Muscle layer of duodenum (tissue), 2 donors: ENCODE measurements around the gene GRAMD1B.
"Not testable (repeated sequence)": the region's sequence is repeated elsewhere in the genome, so short reads cannot be mapped to it uniquely, and the experiment has no call there.

Experiments used
- H3K27ac ChIP-seq: one replicate; pipeline ENCODE4 v1.7.0; 2013; ENCODE audit warnings: mild to moderate bottlenecking, low read length
- H3K27me3 ChIP-seq: one replicate; pipeline ENCODE4 v1.7.0; 2013; ENCODE audit warnings: low read depth, mild to moderate bottlenecking, control low read depth, low read length
- H3K36me3 ChIP-seq, 2 donors: one replicate each; pipeline ENCODE4 v1.7.0; 2013; ENCODE audit warnings: low read length in 2 of 2, control low read depth in 1 of 2, mild to moderate bottlenecking in 1 of 2; ENCODE audit not compliant: insufficient read depth in 2 of 2, control insufficient read depth in 1 of 2
- H3K4me1 ChIP-seq, 2 donors: one replicate each; pipeline ENCODE4 v1.7.0; 2013; ENCODE audit warnings: low read length in 2 of 2, mild to moderate bottlenecking in 2 of 2, control low read depth in 1 of 2, moderate library complexity in 1 of 2; ENCODE audit not compliant: insufficient read depth in 2 of 2, control insufficient read depth in 1 of 2
- H3K4me3 ChIP-seq, 2 donors: one replicate each; pipeline ENCODE4 v1.7.0; 2013; ENCODE audit warnings: low read length in 2 of 2, low read depth in 1 of 2, mild to moderate bottlenecking in 1 of 2
- H3K9me3 ChIP-seq, 2 donors: one replicate each; pipeline ENCODE4 v1.7.0; 2013; ENCODE audit warnings: low read length in 2 of 2, control low read depth in 1 of 2, mild to moderate bottlenecking in 1 of 2; ENCODE audit not compliant: control insufficient read depth in 1 of 2
- donor health status: healthy.

The GRAMD1B gene

DNA sequence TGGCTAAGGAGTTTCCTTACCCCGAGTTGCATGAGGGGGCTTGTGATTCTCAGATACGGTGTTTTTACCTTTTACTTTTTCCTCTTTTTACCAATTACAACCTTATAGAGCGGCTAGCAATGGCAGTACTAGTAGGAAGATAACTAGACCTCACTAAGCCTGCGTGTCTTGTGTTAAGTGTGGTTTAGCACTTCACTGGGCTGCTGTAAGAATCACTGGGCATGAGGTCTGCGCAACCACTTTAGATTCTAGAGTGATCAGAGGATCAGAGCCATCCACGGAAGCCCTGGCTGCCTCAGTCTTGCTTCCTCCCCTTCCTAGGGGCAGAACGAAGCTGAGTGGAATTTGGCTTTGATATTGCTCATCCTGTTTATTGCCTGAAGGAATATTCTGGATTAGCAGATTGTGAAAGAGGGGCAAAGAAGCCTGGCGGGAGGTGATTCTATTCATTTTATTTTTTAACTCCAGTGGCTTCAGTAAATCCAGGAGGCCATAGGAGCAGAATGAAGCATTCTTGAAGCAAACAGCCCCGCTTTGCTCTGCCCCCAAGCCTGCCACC, 88.5 kb downstream of the GRAMD1B start:
- Histone ChIP-seq H3K27me3 (no peaks in the 10 kb centered on the region), H3K4me3 (no peak overlapping the region), H3K27ac (no peak overlapping the region), H3K36me3 (no peaks in the 10 kb centered on the region), H3K4me1 (peaks cover 0 to 4% of the 10 kb centered on the region in 2 donors), H3K9me3 (no peaks in the 10 kb centered on the region)

DNA sequence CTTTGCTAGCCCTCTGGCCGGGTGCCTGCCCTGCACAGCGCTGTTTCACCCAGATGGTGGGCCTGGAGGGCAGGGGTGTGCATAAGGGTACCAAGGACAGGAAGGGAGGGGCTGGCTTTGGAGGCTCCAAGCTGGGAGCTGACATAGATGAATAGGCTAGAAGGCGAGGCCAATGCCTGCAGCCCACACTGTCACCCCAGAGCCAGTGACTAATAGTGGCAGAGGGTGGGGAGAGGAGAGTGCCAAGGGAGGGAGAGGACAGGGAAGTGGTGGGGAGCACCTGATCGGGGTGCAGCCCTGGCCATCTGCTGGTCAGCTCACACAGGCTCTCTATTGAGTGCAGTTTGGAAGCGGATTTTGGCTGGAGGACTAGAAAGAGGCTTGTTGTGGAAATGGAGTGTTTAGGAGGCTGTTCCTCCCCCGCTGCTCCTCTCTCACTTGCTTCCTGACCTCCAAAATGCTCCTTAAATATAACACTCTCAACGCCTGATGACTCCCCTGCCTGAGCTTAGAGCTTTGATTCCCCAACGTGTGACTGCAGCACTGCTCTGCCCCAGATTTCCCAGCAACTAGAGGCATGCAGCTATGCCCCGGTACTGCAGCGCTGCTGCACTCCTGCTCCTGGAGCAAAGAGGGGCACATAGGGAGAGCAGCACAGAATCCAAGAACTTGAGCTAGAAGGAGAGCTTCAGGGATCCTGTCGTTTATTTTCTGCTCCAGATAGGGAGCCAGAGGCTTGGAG, 89.2 kb downstream of the GRAMD1B start:
- Histone ChIP-seq H3K36me3 (no peaks in the 10 kb centered on the region), H3K27ac (no peak overlapping the region), H3K27me3 (no peaks in the 10 kb centered on the region), H3K4me3 (no peak overlapping the region), H3K9me3 (no peaks in the 10 kb centered on the region), H3K4me1 (peaks cover 0 to 4% of the 10 kb centered on the region in 2 donors)

DNA sequence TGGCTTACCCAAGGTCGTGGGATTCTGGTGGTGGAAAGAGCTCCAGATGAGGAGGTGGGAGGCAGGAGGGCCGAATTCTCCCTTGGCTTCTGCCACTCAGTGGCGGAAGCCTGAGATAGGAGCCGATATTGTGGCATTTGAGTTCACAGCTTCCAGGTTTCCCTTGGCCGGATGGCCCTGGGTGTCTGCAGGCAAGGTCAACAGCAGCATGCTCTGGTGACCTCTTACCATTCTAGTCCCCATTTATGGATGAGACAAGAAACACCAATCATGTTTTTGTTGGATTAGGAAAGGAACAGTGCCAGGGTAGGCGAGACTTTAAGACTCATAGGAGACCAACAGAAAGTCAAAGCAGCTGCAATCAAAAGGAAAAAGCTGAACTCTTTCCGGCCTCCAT, 89.7 kb downstream of the GRAMD1B start:
- no peaks in the 10 kb centered on the region for H3K36me3 ChIP-seq
- no peak overlapping the region for H3K4me3 ChIP-seq
- peaks cover 0 to 4% of the 10 kb centered on the region in 2 donors for H3K4me1 ChIP-seq
- H3K27ac ChIP-seq: no peak overlapping the region
- no peaks in the 10 kb centered on the region for H3K27me3 ChIP-seq
- H3K9me3 ChIP-seq: no peaks in the 10 kb centered on the region

DNA sequence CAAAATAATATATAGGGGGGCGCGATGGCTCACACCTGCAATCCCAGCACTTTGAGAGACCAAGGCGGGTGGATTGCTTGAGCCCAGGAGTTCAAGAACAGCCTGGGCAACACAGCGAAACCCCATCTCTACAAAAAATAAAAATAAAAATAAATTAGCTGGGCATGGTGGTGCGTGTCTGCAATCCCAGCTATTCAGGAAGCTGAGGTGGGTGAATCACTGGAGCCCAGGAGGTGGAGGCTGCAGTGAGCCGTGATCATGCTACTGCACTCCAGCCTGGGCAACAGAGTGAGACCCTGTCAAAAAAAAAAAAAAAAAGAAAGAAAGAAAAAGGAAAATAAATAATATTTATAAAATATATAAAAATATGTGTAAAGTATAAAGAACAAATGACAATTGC, 90.4 kb downstream of the GRAMD1B start:
- H3K4me1 ChIP-seq: not testable (repeated sequence)

DNA sequence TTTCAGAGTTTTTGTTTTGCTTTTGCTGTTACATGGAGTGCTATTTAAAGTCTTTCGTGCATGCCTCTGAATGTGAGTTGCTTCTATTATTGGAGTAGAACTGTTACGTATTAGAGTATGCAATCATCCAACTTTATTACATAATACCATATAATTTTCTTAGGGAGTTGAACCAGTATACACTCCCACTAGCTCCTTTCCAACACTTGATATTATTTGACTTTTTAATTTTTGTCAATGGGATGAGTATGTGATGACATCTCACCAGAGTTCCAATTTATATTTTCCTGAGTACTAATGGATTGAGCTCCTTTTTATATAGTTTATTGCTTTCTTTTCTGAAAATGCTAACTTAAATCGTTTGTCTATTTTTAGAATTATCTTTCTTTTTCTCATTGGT, 90.9 kb downstream of the GRAMD1B start:
- H3K36me3 ChIP-seq: no peaks in the 10 kb centered on the region
- H3K4me1 ChIP-seq: peaks cover 0 to 4% of the 10 kb centered on the region in 2 donors
- H3K4me3 ChIP-seq: no peak overlapping the region
- H3K27me3 ChIP-seq: no peaks in the 10 kb centered on the region
- no peak overlapping the region for H3K27ac ChIP-seq
- H3K9me3 ChIP-seq: no peaks in the 10 kb centered on the region

More for the DNA sequence above, 90.4 kb downstream of the GRAMD1B start:
- not testable (repeated sequence) for H3K27me3 ChIP-seq, H3K9me3 ChIP-seq, H3K36me3 ChIP-seq, H3K27ac ChIP-seq, H3K4me3 ChIP-seq

DNA sequence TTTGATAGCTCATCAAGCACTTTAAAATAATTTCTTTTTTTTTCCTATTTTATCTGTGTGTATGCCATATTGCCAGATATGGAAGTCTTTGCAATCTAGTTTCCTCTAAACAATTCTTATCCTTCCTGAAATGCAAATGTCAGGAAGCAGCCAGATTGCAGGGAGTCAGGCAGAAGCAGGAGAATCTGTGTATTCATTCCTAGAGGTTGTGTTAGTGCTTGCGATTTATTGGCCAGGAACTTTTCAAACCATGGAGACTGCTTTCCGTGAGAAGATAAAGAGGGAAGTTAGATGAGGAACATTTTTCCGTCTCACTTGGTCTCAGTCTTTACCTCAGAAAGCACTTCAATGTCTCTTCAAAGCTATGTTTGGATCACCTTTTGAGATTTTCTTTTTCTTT, 91.9 kb downstream of the GRAMD1B start:
- no peaks in the 10 kb centered on the region for H3K36me3 ChIP-seq
- peaks cover 0 to 4% of the 10 kb centered on the region in 2 donors for H3K4me1 ChIP-seq
- H3K27ac ChIP-seq: no peak overlapping the region
- H3K9me3 ChIP-seq: no peaks in the 10 kb centered on the region
- no peak overlapping the region for H3K4me3 ChIP-seq
- H3K27me3 ChIP-seq: no peaks in the 10 kb centered on the region

DNA sequence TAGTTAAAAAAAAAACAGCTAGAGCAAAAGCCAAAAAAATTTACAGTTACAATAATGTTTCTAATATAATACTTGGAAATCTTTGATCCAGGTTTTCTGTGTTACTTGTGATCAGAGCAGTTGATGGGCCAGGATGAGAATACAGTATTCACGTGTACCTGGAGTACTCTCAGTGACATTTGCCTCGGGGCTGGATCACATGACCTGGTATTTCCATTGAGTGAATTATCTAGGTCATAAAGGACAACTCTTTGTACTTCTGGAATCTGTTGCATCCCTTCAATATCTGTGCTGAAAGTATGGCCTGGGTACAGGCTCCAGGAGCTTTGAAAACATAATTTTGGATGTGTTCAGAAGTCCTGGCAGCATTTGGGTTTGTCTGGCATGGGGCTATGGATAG, 93.5 kb downstream of the GRAMD1B start:
- no peak overlapping the region for H3K4me3 ChIP-seq

DNA sequence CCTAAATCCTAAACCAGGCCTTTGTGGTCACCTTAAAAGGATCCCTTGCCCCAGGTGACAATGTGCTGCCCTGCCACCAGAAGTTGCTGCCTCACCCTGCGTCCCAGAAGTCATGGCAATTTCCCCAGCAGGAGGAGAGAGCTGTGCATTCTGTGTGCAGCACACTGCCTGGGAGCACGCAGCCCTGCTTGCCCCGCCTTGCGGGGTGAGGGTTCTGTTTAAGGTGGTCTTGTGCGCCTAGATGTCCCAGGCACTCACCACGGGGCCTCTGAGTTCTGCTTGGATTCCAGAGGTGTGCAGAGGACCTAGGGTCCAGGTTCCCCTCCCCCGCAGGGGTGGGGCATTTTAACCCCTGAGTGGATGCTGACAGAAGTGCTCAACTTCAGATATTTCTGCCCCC, 95.0 kb downstream of the GRAMD1B start:
- H3K4me3 ChIP-seq: peak overlapping the region in 1 of 2 donors; percentile 7

More for the DNA sequence above, 93.5 kb downstream of the GRAMD1B start:
- Histone ChIP-seq H3K36me3 (no peaks in the 10 kb centered on the region), H3K9me3 (no peaks in the 10 kb centered on the region), H3K27ac (no peak overlapping the region), H3K4me1 (peaks cover 0 to 4% of the 10 kb centered on the region in 2 donors), H3K27me3 (no peaks in the 10 kb centered on the region)

DNA sequence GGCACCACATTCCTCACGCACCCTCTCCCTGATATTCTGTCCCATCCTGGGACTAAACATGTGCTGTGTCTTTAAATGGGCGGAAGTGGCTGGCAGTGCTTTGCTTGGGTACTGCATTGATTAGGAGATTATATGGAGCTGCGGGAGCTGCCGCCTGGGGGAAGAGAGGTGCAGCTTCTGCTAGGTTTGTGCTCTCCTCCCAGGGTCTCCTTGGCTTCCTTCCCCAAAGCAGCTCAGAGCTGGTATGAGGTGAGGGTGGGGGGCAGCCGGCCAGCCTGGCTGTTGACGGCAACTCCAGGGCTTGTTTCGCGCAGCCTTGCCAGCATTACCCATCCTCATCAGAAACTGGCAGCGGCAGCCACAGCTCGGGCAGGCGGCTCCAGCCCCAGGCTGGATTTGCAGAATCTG, 95.4 kb downstream of the GRAMD1B start:
- no peak overlapping the region for H3K27ac ChIP-seq

More for the DNA sequence above, 95.0 kb downstream of the GRAMD1B start:
- no peaks in the 10 kb centered on the region for H3K27me3 ChIP-seq
- H3K4me1 ChIP-seq: no peaks in the 10 kb centered on the region
- H3K36me3 ChIP-seq: no peaks in the 10 kb centered on the region
- no peak overlapping the region for H3K27ac ChIP-seq
- H3K9me3 ChIP-seq: no peaks in the 10 kb centered on the region

DNA sequence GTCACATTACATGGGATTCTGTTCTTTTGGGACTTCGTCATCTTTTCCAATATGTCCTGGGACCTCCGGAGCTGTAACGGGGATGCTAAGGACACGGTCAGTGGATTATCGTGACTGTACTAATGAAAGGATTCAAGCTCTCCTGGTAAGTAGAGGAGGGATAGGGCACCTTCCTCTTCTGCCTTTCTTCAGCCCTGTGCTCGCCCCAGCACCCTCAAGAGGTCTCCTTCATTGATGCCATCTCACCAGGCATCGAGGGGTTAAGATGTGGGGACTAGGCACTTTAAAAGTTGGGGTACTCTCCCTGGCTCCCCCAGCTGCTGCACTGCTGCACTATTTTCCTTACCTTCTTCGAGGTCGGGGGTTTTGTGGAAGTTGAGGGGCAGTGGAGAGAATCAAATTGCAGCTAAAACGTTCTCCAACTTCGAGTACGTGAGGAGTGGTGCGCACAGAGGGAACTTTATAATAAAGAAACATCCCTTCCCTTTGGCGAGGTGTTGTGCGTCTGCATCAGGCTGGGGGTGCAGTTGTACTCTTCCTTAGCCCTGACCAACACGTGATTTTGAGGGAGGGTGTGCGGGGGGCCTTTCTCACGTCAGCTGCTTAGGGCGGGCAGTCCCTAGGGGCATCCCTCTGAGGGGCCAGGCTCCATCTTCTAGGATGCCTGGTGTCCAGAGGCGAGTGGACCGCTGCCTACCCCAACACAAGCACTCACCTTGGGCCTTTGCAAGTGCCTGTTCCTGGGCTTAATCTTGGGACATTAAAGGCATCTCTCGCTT, 96.1 kb downstream of the GRAMD1B start:
- Histone ChIP-seq H3K27ac (no peak overlapping the region), H3K9me3 (no peaks in the 10 kb centered on the region), H3K4me1 (no peaks in the 10 kb centered on the region), H3K4me3 (no peak overlapping the region), H3K36me3 (no peaks in the 10 kb centered on the region), H3K27me3 (no peaks in the 10 kb centered on the region)

More for the DNA sequence above, 95.4 kb downstream of the GRAMD1B start:
- Histone ChIP-seq H3K4me3 (peak overlapping the region in 1 of 2 donors; percentile 7), H3K27me3 (no peaks in the 10 kb centered on the region), H3K4me1 (no peaks in the 10 kb centered on the region), H3K36me3 (no peaks in the 10 kb centered on the region), H3K9me3 (no peaks in the 10 kb centered on the region)

DNA sequence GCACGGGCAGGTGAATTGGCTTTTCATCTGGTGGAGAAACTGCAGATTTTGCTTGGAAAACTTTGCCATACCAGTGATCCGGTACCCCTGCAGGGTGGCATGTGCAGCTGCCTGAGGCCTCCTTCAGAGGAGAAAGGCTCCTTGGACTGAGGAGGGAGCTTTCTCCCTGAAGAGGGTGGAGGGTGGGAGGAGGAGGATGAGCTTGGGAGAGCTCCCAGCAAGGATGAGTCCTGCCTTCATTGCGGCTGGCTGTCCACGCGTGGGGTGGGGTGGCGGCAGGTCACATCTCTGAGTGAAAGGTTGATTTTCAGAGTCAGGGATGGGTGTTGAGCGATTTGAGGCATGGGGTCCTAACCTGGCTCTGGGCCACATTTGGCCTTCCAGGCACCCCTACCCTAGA, 96.8 kb downstream of the GRAMD1B start:
- Histone ChIP-seq H3K36me3 (no peaks in the 10 kb centered on the region), H3K27ac (no peak overlapping the region), H3K4me3 (no peak overlapping the region), H3K27me3 (no peaks in the 10 kb centered on the region), H3K4me1 (no peaks in the 10 kb centered on the region), H3K9me3 (no peaks in the 10 kb centered on the region)
